GM23338 (cell line): Measurements from ENCODE around the gene SCNN1A. TPM values are rescaled to one million over a fixed set of nuclear protein-coding genes. Genes with fewer than 3 reads are reported as not detected.

ENCODE experiments used
- ATAC-seq: fragments of 200-7000 bp; cut with Tn5 transposase; 3 replicates; pipeline ENCODE4 v1.9.1; 2020
- DNase-seq: peaks from one replicate; pipeline ENCODE4 v3.0.0-alpha.2; 2015; ENCODE audit warnings: low spot score
- H2AFZ ChIP-seq: fragments of 200-600 bp; sonication (generic); 2 replicates; pipeline ENCODE4 v1.8.0; 2016; ENCODE audit warnings: antibody characterized with exemption, mild to moderate bottlenecking, moderate library complexity
- H3F3A ChIP-seq: fragments of 200-600 bp; sonication (generic); replicated peaks from 2 replicates; pipeline ENCODE4 v1.8.0; 2017; ENCODE audit warnings: antibody characterized with exemption, mixed run types, low read depth
- H3K27ac ChIP-seq: fragments of 200-600 bp; sonication (generic); 2 replicates; pipeline ENCODE4 v1.6.1; 2016; ENCODE audit warnings: low read depth
- H3K27me3 ChIP-seq: fragments of 200-600 bp; sonication (generic); 2 replicates; pipeline ENCODE4 v1.8.0; 2016; ENCODE audit warnings: mild to moderate bottlenecking, mixed run types, moderate library complexity; ENCODE audit not compliant: insufficient read depth
- H3K36me3 ChIP-seq: fragments of 200-600 bp; sonication (generic); 2 replicates; pipeline ENCODE4 v1.8.0; 2016; ENCODE audit warnings: mild to moderate bottlenecking; ENCODE audit not compliant: insufficient read depth
- H3K4me1 ChIP-seq: fragments of 200-600 bp; sonication (generic); 2 replicates; pipeline ENCODE4 v1.8.0; 2016; ENCODE audit warnings: mild to moderate bottlenecking, moderate library complexity; ENCODE audit not compliant: insufficient read depth
- H3K4me2 ChIP-seq: fragments of 200-600 bp; sonication (generic); 2 replicates; pipeline ENCODE4 v1.7.1; 2017; ENCODE audit warnings: mixed run types
- H3K4me3 ChIP-seq: fragments of 200-600 bp; sonication (generic); 2 replicates; pipeline ENCODE4 v1.6.1; 2016; ENCODE audit warnings: mixed run types
- H3K79me2 ChIP-seq: fragments of 200-600 bp; sonication (generic); replicated peaks from 2 replicates; pipeline ENCODE4 v1.8.0; 2017; ENCODE audit warnings: mild to moderate bottlenecking; ENCODE audit not compliant: insufficient read depth
- H3K9me2 ChIP-seq: fragments of 200-600 bp; sonication (generic); 2 replicates; pipeline ENCODE4 v1.8.0; 2017; ENCODE audit not compliant: insufficient read depth
- H4K20me1 ChIP-seq: fragments of 200-600 bp; sonication (generic); replicated peaks from 2 replicates; pipeline ENCODE4 v1.8.0; 2017; ENCODE audit warnings: mild to moderate bottlenecking; ENCODE audit not compliant: insufficient read depth
- H3K27ac Mint-ChIP-seq: 2 replicates; pipeline ENCODE4 v1.8.0; 2020; ENCODE audit warnings: inconsistent platforms, mild to moderate bottlenecking, moderate library complexity, mixed read lengths
- H3K27me3 Mint-ChIP-seq: 3 replicates; pipeline ENCODE4 v1.8.0; 2022; ENCODE audit warnings: low read depth, mild to moderate bottlenecking, moderate library complexity, mixed read lengths, inconsistent platforms; ENCODE audit not compliant: insufficient read depth, poor library complexity
- H3K36me3 Mint-ChIP-seq: 3 replicates; pipeline ENCODE4 v1.8.0; 2021; ENCODE audit warnings: low read depth, mild to moderate bottlenecking, inconsistent platforms, moderate library complexity, mixed read lengths
- H3K4me1 Mint-ChIP-seq: 3 replicates; pipeline ENCODE4 v1.8.0; 2020; ENCODE audit warnings: mild to moderate bottlenecking, inconsistent platforms, mixed read lengths
- H3K4me3 Mint-ChIP-seq: 3 replicates; pipeline ENCODE4 v1.8.0; 2021; ENCODE audit warnings: moderate library complexity, mild to moderate bottlenecking, inconsistent platforms, mixed read lengths
- H3K9me3 Mint-ChIP-seq: 3 replicates; pipeline ENCODE4 v1.8.0; 2020; ENCODE audit warnings: moderate library complexity, mild to moderate bottlenecking, inconsistent platforms, mixed read lengths
- CREB1 ChIP-seq: fragments of 250-450 bp; sonication (Bioruptor Pico); IDR thresholded peaks from 2 replicates; pipeline ENCODE4 v1.5.0; 2020; ENCODE audit warnings: low read depth, mild to moderate bottlenecking, moderate library complexity
- ETS1 ChIP-seq: IDR thresholded peaks from 2 replicates; pipeline ENCODE4 v1.6.1; 2016; ENCODE audit warnings: antibody characterized with exemption
- EZH2 ChIP-seq: fragments of 200-600 bp; sonication (generic); IDR thresholded peaks from one replicate; pipeline ENCODE4 v1.8.0; 2017; ENCODE audit warnings: antibody characterized with exemption, mild to moderate bottlenecking, low read depth; ENCODE audit not compliant: unreplicated experiment
- JUNB ChIP-seq: IDR thresholded peaks from one replicate; pipeline ENCODE4 v1.6.1; 2016; ENCODE audit warnings: antibody characterized with exemption; ENCODE audit not compliant: unreplicated experiment
- NANOG ChIP-seq: IDR thresholded peaks from 2 replicates; pipeline ENCODE4 v1.6.1; 2016; ENCODE audit warnings: antibody characterized with exemption, borderline replicate concordance
- POLR2AphosphoS5 ChIP-seq: IDR thresholded peaks from 2 replicates; pipeline ENCODE4 v1.6.1; 2016; ENCODE audit warnings: antibody characterized with exemption, low read depth
- REST ChIP-seq: IDR thresholded peaks from one replicate; pipeline ENCODE4 v1.6.1; 2018; ENCODE audit warnings: antibody characterized with exemption; ENCODE audit not compliant: unreplicated experiment
- ZNF114 ChIP-seq: fragments of 250-450 bp; sonication (Bioruptor Pico); IDR thresholded peaks from 2 replicates; pipeline ENCODE4 v1.5.0; 2020; ENCODE audit warnings: mild to moderate bottlenecking, moderate library complexity
- ZNF331 ChIP-seq: fragments of 250-450 bp; sonication (Bioruptor Pico); IDR thresholded peaks from 2 replicates; pipeline ENCODE4 v1.5.0; 2020; ENCODE audit warnings: low read depth, mild to moderate bottlenecking, moderate library complexity
- polyA plus RNA-seq: library from polyadenylated mRNA; unstranded; fragments of >200 nt; fragmentation: Nextera tagmentation; extraction: Ambion mirVana; gene quantifications from 2 replicates; pipeline ENCODE4 v1.2.1, GENCODE V29; 2016
- total RNA-seq: library from RNA; depleted of rRNA; stranded (reverse); fragments of >200 nt; shearing (Covaris generic); gene quantifications from 2 replicates; pipeline ENCODE4 v1.2.3, GENCODE V29; 2014

SCNN1A gene
- total and polyA plus RNA-seq, 2 experiments from 2014 or later, result 37.1 to 125 TPM

- H3K27ac Mint-ChIP-seq, result no peak overlapping the region
- Histone ChIP-seq H3K27ac (no peak overlapping the region), H3K4me3 (no peak overlapping the region), H3K27me3 (no peaks in the 10 kb centered on the region), H2AFZ (peak overlapping the region; percentile 81), H3K4me2 (no peak overlapping the region), H3F3A (no peaks in the 10 kb centered on the region; the same call in 1 of the 2 replicates), H4K20me1 (no peaks in the 10 kb centered on the region), H3K4me1 (no peaks in the 10 kb centered on the region), H3K36me3 (no peaks in the 10 kb centered on the region), H3K79me2 (no peaks in the 10 kb centered on the region), H3K9me2 (no peaks in the 10 kb centered on the region)
- peaks cover 7% of the 10 kb centered on the region; the same call in 1 of the 3 replicates for H3K4me1 Mint-ChIP-seq
- no peaks in the 10 kb centered on the region for H3K9me3 Mint-ChIP-seq
- H3K27me3 Mint-ChIP-seq, result peaks cover 3% of the 10 kb centered on the region
- no peaks in the 10 kb centered on the region for H3K36me3 Mint-ChIP-seq
- no peak for DNase-seq
- no peak for ATAC-seq
- TF ChIP-seq REST, result no peak
- TF ChIP-seq ZNF331 (CRISPR knock-in tag), result no peak
- TF ChIP-seq CREB1 (CRISPR knock-in tag), result no peak
- TF ChIP-seq ETS1, result no peak
- TF ChIP-seq ZNF114 (CRISPR knock-in tag), result no peak
- no peak overlapping the region for H3K4me3 Mint-ChIP-seq
Measured at GRCh38 chr12:6302621-6303020, 72.7 kb downstream of the SCNN1A start.

GRCh38 chr12:6301721-6302120, 73.6 kb downstream of the SCNN1A start:
- Histone ChIP-seq H3K9me2 (no peaks in the 10 kb centered on the region), H4K20me1 (no peaks in the 10 kb centered on the region), H2AFZ (peak overlapping the region; percentile 19; the same call in 1 of the 2 replicates), H3K79me2 (no peaks in the 10 kb centered on the region), H3K27ac (no peak overlapping the region), H3F3A (no peaks in the 10 kb centered on the region; the same call in 1 of the 2 replicates), H3K4me1 (no peaks in the 10 kb centered on the region), H3K36me3 (no peaks in the 10 kb centered on the region), H3K27me3 (no peaks in the 10 kb centered on the region), H3K4me3 (no peak overlapping the region), H3K4me2 (no peak overlapping the region)
- Mint-ChIP-seq H3K4me3 (no peak overlapping the region), H3K27ac (no peak overlapping the region), H3K27me3 (no peaks in the 10 kb centered on the region), H3K36me3 (no peaks in the 10 kb centered on the region), H3K4me1 (0 out of 3 replicates have a peak, but pooled peaks cover 3% of the 10 kb centered on the region), H3K9me3 (no peaks in the 10 kb centered on the region)
- ATAC-seq (peak; percentile 31; the same call in 1 of the 3 replicates), DNase-seq (no peak)
- TF ChIP-seq REST (no peak), ZNF331 (CRISPR knock-in tag) (no peak), POLR2AphosphoS5 (no peak), CREB1 (CRISPR knock-in tag) (no peak), JUNB (no peak), EZH2 (no peak), ZNF114 (CRISPR knock-in tag) (no peak), ETS1 (no peak), NANOG (no peak)
